Measurements from ENCODE around the gene PIAS4.
A peak's percentile ranks its signal among the peaks of the same experiment; 100 is the strongest.

PIAS4 gene

GRCh38 chr19:3977242-3978143, 30.0 kb upstream of the PIAS4 start:
- DNase-seq, result no peak

GRCh38 chr19:3978145-3978544, 29.4 kb upstream of the PIAS4 start:
- DNase-seq, result no peak

GRCh38 chr19:3979289-3979673, 28.3 kb upstream of the PIAS4 start:
- DNase-seq, result no peak

- DNase-seq, result no peak
Measured at GRCh38 chr19:3979674-3980352, 27.7 kb upstream of the PIAS4 start.

- DNase-seq, result no peak
Measured at GRCh38 chr19:3980353-3981251, 26.9 kb upstream of the PIAS4 start.

- DNase-seq, result no peak
Measured at GRCh38 chr19:3981373-3981735, 26.2 kb upstream of the PIAS4 start.

GRCh38 chr19:3981736-3982681, 25.5 kb upstream of the PIAS4 start:
- no peak for DNase-seq

- peak; percentile 49 for DNase-seq
Measured at GRCh38 chr19:3982701-3983541, 24.6 kb upstream of the PIAS4 start.

- no peak for DNase-seq
Measured at GRCh38 chr19:3983542-3983914, 24.0 kb upstream of the PIAS4 start.

- peak; percentile 35 for DNase-seq
Measured at GRCh38 chr19:3983936-3984583, 23.5 kb upstream of the PIAS4 start.

GRCh38 chr19:3984584-3984907, 23.0 kb upstream of the PIAS4 start:
- DNase-seq, result no peak

- DNase-seq, result peak; percentile 91
Measured at GRCh38 chr19:3984908-3985642, 22.5 kb upstream of the PIAS4 start, which contains the start of gene EEF2. Gene EEF2 (minus strand): TSS chr19:3985463. CDS start chr19:3985380, 83 bp downstream.

- no peak for DNase-seq
Measured at GRCh38 chr19:3985643-3986259, 21.8 kb upstream of the PIAS4 start.

GRCh38 chr19:3986260-3987041, 21.1 kb upstream of the PIAS4 start:
- peak; percentile 76 for DNase-seq

- DNase-seq, result peak; percentile 79
Measured at GRCh38 chr19:3987619-3988371, 19.7 kb upstream of the PIAS4 start.

- DNase-seq, result no peak
Measured at GRCh38 chr19:3990815-3991117, 16.8 kb upstream of the PIAS4 start.

GRCh38 chr19:3995607-3996006, 11.9 kb upstream of the PIAS4 start:
- DNase-seq, result no peak

Data from fibroblast of skin of abdomen (primary cell).